Ishikawa (cell line): Measurements from ENCODE around the gene ANKHD1.

Source experiments
- CEBPB ChIP-seq: IDR thresholded peaks from 2 replicates; pipeline ENCODE4 v1.6.1; 2012
- CREB1 ChIP-seq: IDR thresholded peaks from 2 replicates; pipeline ENCODE4 v1.6.1; 2012; ENCODE audit warnings: low read depth
- EGR1 ChIP-seq: IDR thresholded peaks from 2 replicates; pipeline ENCODE4 v1.6.1; 2012
- EP300 ChIP-seq: IDR thresholded peaks from 2 replicates; pipeline ENCODE4 v1.6.1; 2012; ENCODE audit warnings: borderline replicate concordance
- FOXM1 ChIP-seq: IDR thresholded peaks from 2 replicates; pipeline ENCODE4 v1.6.1; 2012; ENCODE audit warnings: low read depth, borderline replicate concordance
- NFIC ChIP-seq: IDR thresholded peaks from 2 replicates; pipeline ENCODE4 v1.6.1; 2012
- RAD21 ChIP-seq: IDR thresholded peaks from 2 replicates; pipeline ENCODE4 v1.6.1; 2012; ENCODE audit warnings: low read depth
- REST ChIP-seq: IDR thresholded peaks from 2 replicates; pipeline ENCODE4 v1.6.1; 2012; ENCODE audit warnings: low read depth, mild to moderate bottlenecking
- TAF1 ChIP-seq: IDR thresholded peaks from 2 replicates; pipeline ENCODE4 v1.6.1; 2012; ENCODE audit warnings: low read depth, mild to moderate bottlenecking
- TCF12 ChIP-seq: IDR thresholded peaks from 2 replicates; pipeline ENCODE4 v1.6.1; 2012; ENCODE audit warnings: low read depth
- TEAD4 ChIP-seq: IDR thresholded peaks from 2 replicates; pipeline ENCODE4 v1.6.1; 2012
- YY1 ChIP-seq: IDR thresholded peaks from 2 replicates; pipeline ENCODE4 v1.6.1; 2012; ENCODE audit warnings: low read depth
- ZBTB7A ChIP-seq: IDR thresholded peaks from 2 replicates; pipeline ENCODE4 v1.6.1; 2012; ENCODE audit warnings: low read depth
- TF ChIP-seq, protein P1 (sequence below): IDR thresholded peaks from 2 replicates; pipeline ENCODE4 v1.6.1; 2012
- TF ChIP-seq, protein P2 (sequence below): IDR thresholded peaks from 2 replicates; pipeline ENCODE4 v1.6.1; 2012

ANKHD1 gene

GRCh38 chr5:140550147-140551079, 148.8 kb downstream of the ANKHD1 start:
- TF ChIP-seq, protein P1, sequence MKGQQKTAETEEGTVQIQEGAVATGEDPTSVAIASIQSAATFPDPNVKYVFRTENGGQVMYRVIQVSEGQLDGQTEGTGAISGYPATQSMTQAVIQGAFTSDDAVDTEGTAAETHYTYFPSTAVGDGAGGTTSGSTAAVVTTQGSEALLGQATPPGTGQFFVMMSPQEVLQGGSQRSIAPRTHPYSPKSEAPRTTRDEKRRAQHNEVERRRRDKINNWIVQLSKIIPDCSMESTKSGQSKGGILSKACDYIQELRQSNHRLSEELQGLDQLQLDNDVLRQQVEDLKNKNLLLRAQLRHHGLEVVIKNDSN = no peak
- TF ChIP-seq TEAD4 = no peak
- TF ChIP-seq EGR1 = no peak
- no peak for TF ChIP-seq YY1
- no peak for TF ChIP-seq REST

- TF ChIP-seq EGR1 (no peak), TEAD4 (no peak), TAF1 (no peak), YY1 (no peak), EP300 (no peak), FOXM1 (no peak), RAD21 (no peak), ZBTB7A (no peak), REST (no peak), TCF12 (no peak), NFIC (no peak), CREB1 (no peak), CEBPB (no peak)
- TF ChIP-seq, protein P1 = no peak
- TF ChIP-seq, protein P2, sequence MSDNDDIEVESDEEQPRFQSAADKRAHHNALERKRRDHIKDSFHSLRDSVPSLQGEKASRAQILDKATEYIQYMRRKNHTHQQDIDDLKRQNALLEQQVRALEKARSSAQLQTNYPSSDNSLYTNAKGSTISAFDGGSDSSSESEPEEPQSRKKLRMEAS = no peak
These were observed 150.2 kb downstream of the ANKHD1 start for GRCh38 chr5:140551872-140552271.

DNA sequence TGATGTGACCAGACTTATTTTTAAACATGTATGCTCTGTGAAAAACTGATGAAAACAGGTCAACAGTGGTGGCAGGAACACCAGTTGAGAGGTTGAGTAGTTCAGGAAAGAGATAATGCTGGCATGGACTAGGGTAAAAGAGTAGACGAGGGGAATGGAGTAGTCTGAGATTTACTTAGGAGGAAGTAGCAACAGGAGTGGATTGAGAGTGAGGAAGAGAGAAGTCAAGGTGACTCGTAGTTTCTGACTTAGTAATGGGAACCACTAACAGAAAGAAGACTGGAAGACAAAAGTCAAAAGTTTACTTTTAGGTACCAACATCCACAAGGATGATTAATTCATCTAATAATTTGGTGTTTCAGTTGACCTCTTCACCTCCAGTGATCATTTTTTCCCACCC, 152.0 kb downstream of the ANKHD1 start:
- TF ChIP-seq TCF12 (no peak), TEAD4 (no peak), NFIC (no peak), CEBPB (no peak), CREB1 (no peak), RAD21 (no peak)
- TF ChIP-seq, protein P2 = no peak
- TF ChIP-seq, protein P1 = no peak

- no peak for TF ChIP-seq REST
- TF ChIP-seq, protein P2 = no peak
- no peak for TF ChIP-seq NFIC
- no peak for TF ChIP-seq FOXM1
- TF ChIP-seq ZBTB7A = no peak
- no peak for TF ChIP-seq CREB1
- TF ChIP-seq RAD21 = no peak
- no peak for TF ChIP-seq EGR1
- TF ChIP-seq CEBPB = no peak
- no peak for TF ChIP-seq EP300
- TF ChIP-seq, protein P1 = no peak
- no peak for TF ChIP-seq TCF12
- TF ChIP-seq YY1 = no peak
These were observed 152.8 kb downstream of the ANKHD1 start for GRCh38 chr5:140554454-140554853.
